RWPE1 (cell line): ENCODE data around the gene PROKR1.
"Not testable (repeated sequence)": the region's sequence is repeated elsewhere in the genome, so short reads cannot be mapped to it uniquely, and the experiment has no call there.

ENCODE experiments used
- CTCF ChIA-PET: fragments of 350-600 bp; sonication (Branson Sonifier 250); formaldehyde crosslinking; extraction: SDS; loops from one replicate; lab custom pipeline; 2021; lab: Yijun Ruan, JAX
- POLR2A ChIA-PET: fragments of 400-600 bp; formaldehyde crosslinking; extraction: SDS; loops from one replicate; lab custom pipeline; 2020; ENCODE audit warnings: antibody characterized with exemption; ENCODE audit not compliant: low non-redundant PET; lab: Yijun Ruan, JAX
- DNase-seq: peaks from one replicate; pipeline ENCODE4 v3.0.0; 2012; ENCODE audit warnings: low spot score
- H3K27ac ChIP-seq: fragments of 450-650 bp; 2 replicates; pipeline ENCODE4 v1.5.1; 2017
- CTCF ChIP-seq: fragments of 450-650 bp; conservative IDR thresholded peaks from 2 replicates; pipeline ENCODE4 v1.5.1; 2017; ENCODE audit warnings: low read depth, mild to moderate bottlenecking

The PROKR1 gene

GRCh38 chr2:68643011-68643873, at the start of gene PROKR1:
Gene PROKR1 (plus strand): TSS chr2:68643579. CDS start chr2:68645822, 2,243 bp downstream.
- CTCF ChIA-PET: interaction anchor here (0.6 to 1.4 kb wide), 2 partner anchors 51 to 180 kb away, joined by 3 to 5 read pairs; no protein-coding TSS in a partner anchor
- TF ChIP-seq CTCF: no peak
- H3K27ac ChIP-seq: no peak within 1 kb of the TSS
- POLR2A ChIA-PET: no interaction called here
- peak; percentile 21 for DNase-seq

GRCh38 chr2:68594041-68594440, 49.3 kb upstream of the PROKR1 start:
- ChIA-PET CTCF (interaction anchor here (0.5 to 1.9 kb wide), 2 partner anchors 106 to 133 kb away, joined by 3 to 12 read pairs; no protein-coding TSS in a partner anchor), POLR2A (no interaction called here)
- TF ChIP-seq CTCF: no peak
- DNase-seq: no peak
- no peak overlapping the region for H3K27ac ChIP-seq

- peak; percentile 48 for DNase-seq
- ChIA-PET CTCF (interaction anchor here (0.5 to 1.9 kb wide), 14 partner anchors 18 to 1521 kb away, joined by 3 to 12 read pairs (median 4); no protein-coding TSS in a partner anchor), POLR2A (no interaction called here)
- peak; percentile 63 for TF ChIP-seq CTCF
- no peak overlapping the region for H3K27ac ChIP-seq
Measured at GRCh38 chr2:68594674-68595492, 48.5 kb upstream of the PROKR1 start.

- H3K27ac ChIP-seq, DNase-seq, POLR2A ChIA-PET: not testable (repeated sequence)
- CTCF ChIA-PET: interaction anchor here (0.5 to 1.9 kb wide), 13 partner anchors 19 to 1521 kb away, joined by 3 to 12 read pairs (median 4); no protein-coding TSS in a partner anchor
- TF ChIP-seq CTCF: 0 out of 2 replicates have a peak, but pooled peaks have one; percentile 4
Measured at GRCh38 chr2:68595493-68595785, 47.9 kb upstream of the PROKR1 start.

- H3K27ac ChIP-seq, DNase-seq, POLR2A ChIA-PET, CTCF ChIA-PET: not testable (repeated sequence)
Measured at GRCh38 chr2:68600495-68600894, 42.9 kb upstream of the PROKR1 start.

GRCh38 chr2:68603059-68603458, 40.3 kb upstream of the PROKR1 start:
- POLR2A ChIA-PET: no interaction called here
- CTCF ChIA-PET: no interaction called here
- no peak overlapping the region for H3K27ac ChIP-seq

More at GRCh38 chr2:68603059-68603458, 40.3 kb upstream of the PROKR1 start:
- no peak for DNase-seq
- TF ChIP-seq CTCF: no peak
